Testis (tissue), 3 donors: Measurements from ENCODE around the gene SLIT3. TPM values are rescaled to one million over a fixed set of nuclear protein-coding genes. Genes with fewer than 3 reads are reported as not detected.

Source experiments
- DNase-seq: peaks from one replicate; pipeline ENCODE4 v3.0.0-alpha.2; 2019
- H3K27ac ChIP-seq, 2 donors: fragments of 200-600 bp; sonication (generic); one replicate each; pipeline ENCODE4 v1.5.1; 2019
- H3K27me3 ChIP-seq: fragments of 200-600 bp; sonication (generic); one replicate; pipeline ENCODE4 v1.5.1; 2019
- H3K36me3 ChIP-seq: fragments of 200-600 bp; sonication (generic); one replicate; pipeline ENCODE4 v1.5.1; 2017; ENCODE audit warnings: low read depth; ENCODE audit errors: missing control alignments
- H3K4me1 ChIP-seq: fragments of 200-600 bp; sonication (generic); one replicate; pipeline ENCODE4 v1.5.1; 2019
- H3K4me3 ChIP-seq, 2 donors: fragments of 200-600 bp; sonication (generic); one replicate each; pipeline ENCODE4 v1.5.1; 2017 to 2019
- H3K9me3 ChIP-seq: fragments of 200-600 bp; sonication (generic); one replicate; pipeline ENCODE4 v1.5.1; 2017
- POLR2A ChIP-seq: fragments of 450-650 bp; IDR thresholded peaks from one replicate; pipeline ENCODE4 v1.6.1; 2017; ENCODE audit warnings: antibody characterized with exemption, mild to moderate bottlenecking, moderate library complexity
- WGBS, 2 donors: methylation state at CpG; one replicate each; pipeline ENCODE4 v1.1.5; 2018; 5-methylcytosine and 5-hydroxymethylcytosine counted together
- intact Hi-C: fragments of 100-400 bp; cut with DNase I; formaldehyde crosslinking; loops from one replicate; pipeline ENCODE4 v1.15.1; 2023; ENCODE audit warnings: low total_unique reads
- polyA plus RNA-seq: library from polyadenylated mRNA; stranded (reverse); fragments of 350-450 nt; fragmentation: Illumina TruSeq; extraction: RNeasy Lipid Tissue Mini Kit (QIAGEN cat#74804); gene quantifications from one replicate; pipeline ENCODE4 v1.2.3, GENCODE V29; 2014; ENCODE audit warnings: low read depth, low replicate concordance; ENCODE audit not compliant: insufficient read depth
- total RNA-seq, 2 donors: library from RNA; depleted of rRNA; stranded (reverse); fragments of >200 nt; gene quantifications; one replicate each; pipeline ENCODE4 v1.2.3, GENCODE V29; 2016
- TF ChIP-seq, protein P1 (sequence below), 3 experiments: fragments of 450-650 bp in 2 of 3; fragments of 200-600 bp in 1 of 3; sonication (generic) in 1 of 3; IDR thresholded peaks; one replicate each; pipeline ENCODE4 v1.5.1; 2016 to 2019; ENCODE audit warnings: antibody characterized with exemption in 3 of 3, mild to moderate bottlenecking in 2 of 3, moderate library complexity in 1 of 3

The SLIT3 gene
- total and polyA plus RNA-seq, 3 donors from 2014 or later = 4.8 to 23.2 (median 7.8) TPM

- Histone ChIP-seq H3K4me1 (no peaks in the 10 kb centered on the region), H3K36me3 (no peaks in the 10 kb centered on the region), H3K27ac (no peak overlapping the region), H3K27me3 (no peaks in the 10 kb centered on the region), H3K4me3 (no peak overlapping the region), H3K9me3 (no peaks in the 10 kb centered on the region)
- intact Hi-C loops = no loop called here
- no peak for DNase-seq
- WGBS, 2 donors = 90 to 91% methylated on average over 3 of the region's 3 CpGs
- TF ChIP-seq POLR2A = no peak
- TF ChIP-seq, protein P1, sequence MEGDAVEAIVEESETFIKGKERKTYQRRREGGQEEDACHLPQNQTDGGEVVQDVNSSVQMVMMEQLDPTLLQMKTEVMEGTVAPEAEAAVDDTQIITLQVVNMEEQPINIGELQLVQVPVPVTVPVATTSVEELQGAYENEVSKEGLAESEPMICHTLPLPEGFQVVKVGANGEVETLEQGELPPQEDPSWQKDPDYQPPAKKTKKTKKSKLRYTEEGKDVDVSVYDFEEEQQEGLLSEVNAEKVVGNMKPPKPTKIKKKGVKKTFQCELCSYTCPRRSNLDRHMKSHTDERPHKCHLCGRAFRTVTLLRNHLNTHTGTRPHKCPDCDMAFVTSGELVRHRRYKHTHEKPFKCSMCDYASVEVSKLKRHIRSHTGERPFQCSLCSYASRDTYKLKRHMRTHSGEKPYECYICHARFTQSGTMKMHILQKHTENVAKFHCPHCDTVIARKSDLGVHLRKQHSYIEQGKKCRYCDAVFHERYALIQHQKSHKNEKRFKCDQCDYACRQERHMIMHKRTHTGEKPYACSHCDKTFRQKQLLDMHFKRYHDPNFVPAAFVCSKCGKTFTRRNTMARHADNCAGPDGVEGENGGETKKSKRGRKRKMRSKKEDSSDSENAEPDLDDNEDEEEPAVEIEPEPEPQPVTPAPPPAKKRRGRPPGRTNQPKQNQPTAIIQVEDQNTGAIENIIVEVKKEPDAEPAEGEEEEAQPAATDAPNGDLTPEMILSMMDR (IDR thresholded peaks at IDR 0.05) = no peak
Observed at GRCh38 chr5:169270827-169271226, 30.1 kb downstream of the SLIT3 start.

DNA sequence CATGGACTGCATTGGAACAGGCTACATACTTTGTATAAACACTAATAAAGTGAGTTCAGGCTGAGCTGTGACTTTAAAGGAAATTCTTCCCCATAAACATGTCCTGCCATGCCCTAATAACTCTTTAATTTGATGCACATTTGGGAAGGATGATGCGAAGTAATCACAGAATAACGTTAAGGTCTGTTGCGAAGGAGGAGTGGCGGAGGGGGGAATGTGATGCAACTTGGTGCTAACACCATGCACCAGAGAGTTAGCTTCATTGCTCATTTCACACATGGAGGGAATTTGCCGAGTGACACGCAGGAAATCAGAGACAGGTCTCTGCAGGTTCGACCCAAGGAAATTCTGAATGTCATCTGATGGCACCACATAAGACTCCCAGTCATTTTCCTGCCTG, 32.9 kb downstream of the SLIT3 start:
- no peak for DNase-seq
- no peak overlapping the region for H3K4me3 ChIP-seq
- H3K27ac ChIP-seq = no peak overlapping the region
- no peaks in the 10 kb centered on the region for H3K27me3 ChIP-seq
- WGBS, 2 donors = 82 to 86% methylated on average over 7 of the region's 7 CpGs
- no peaks in the 10 kb centered on the region for H3K4me1 ChIP-seq
- TF ChIP-seq, protein P1 (IDR thresholded peaks at IDR 0.05) = no peak
- no peak for TF ChIP-seq POLR2A
- no peaks in the 10 kb centered on the region for H3K9me3 ChIP-seq
- intact Hi-C loops = no loop called here
- H3K36me3 ChIP-seq = no peaks in the 10 kb centered on the region

DNA sequence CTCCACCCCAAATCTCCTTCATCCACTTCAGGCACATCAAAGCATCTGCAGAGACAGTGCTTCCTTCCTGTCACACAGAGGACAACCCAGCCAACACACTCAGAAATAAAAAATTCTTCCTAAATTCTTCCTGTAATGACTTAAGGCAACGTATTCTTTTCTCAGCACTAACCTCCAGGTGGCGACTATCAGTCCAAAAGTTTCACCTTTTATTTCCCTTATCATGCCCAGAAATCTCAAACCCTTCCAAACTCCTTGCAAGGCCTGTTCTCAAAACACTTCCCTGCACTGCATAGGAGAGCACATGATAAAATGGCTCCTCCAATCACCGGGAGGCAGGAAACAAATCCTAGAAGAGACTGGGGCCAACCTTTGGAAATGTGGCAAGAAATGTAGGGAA, 35.1 kb downstream of the SLIT3 start:
- intact Hi-C loops = no loop called here
- DNase-seq = no peak
- no peaks in the 10 kb centered on the region for H3K27me3 ChIP-seq
- H3K9me3 ChIP-seq = no peaks in the 10 kb centered on the region
- H3K4me3 ChIP-seq = no peak overlapping the region
- H3K4me1 ChIP-seq = no peaks in the 10 kb centered on the region
- H3K27ac ChIP-seq = no peak overlapping the region
- TF ChIP-seq POLR2A = no peak
- TF ChIP-seq, protein P1 (IDR thresholded peaks at IDR 0.05) = no peak
- 91 to 94% methylated on average over 3 of the region's 3 CpGs for WGBS, 2 donors
- H3K36me3 ChIP-seq = no peaks in the 10 kb centered on the region

GRCh38 chr5:169263591-169263990, 37.3 kb downstream of the SLIT3 start:
- no peak overlapping the region for H3K27ac ChIP-seq
- H3K4me3 ChIP-seq = no peak overlapping the region
- DNase-seq = no peak
- TF ChIP-seq, protein P1 (IDR thresholded peaks at IDR 0.05) = no peak
- TF ChIP-seq POLR2A = no peak
- WGBS, 2 donors = 43 to 52% methylated on average over 7 of the region's 7 CpGs
- no peaks in the 10 kb centered on the region for H3K4me1 ChIP-seq
- intact Hi-C loops = no loop called here
- H3K36me3 ChIP-seq = no peaks in the 10 kb centered on the region
- H3K9me3 ChIP-seq = no peaks in the 10 kb centered on the region
- no peaks in the 10 kb centered on the region for H3K27me3 ChIP-seq

DNA sequence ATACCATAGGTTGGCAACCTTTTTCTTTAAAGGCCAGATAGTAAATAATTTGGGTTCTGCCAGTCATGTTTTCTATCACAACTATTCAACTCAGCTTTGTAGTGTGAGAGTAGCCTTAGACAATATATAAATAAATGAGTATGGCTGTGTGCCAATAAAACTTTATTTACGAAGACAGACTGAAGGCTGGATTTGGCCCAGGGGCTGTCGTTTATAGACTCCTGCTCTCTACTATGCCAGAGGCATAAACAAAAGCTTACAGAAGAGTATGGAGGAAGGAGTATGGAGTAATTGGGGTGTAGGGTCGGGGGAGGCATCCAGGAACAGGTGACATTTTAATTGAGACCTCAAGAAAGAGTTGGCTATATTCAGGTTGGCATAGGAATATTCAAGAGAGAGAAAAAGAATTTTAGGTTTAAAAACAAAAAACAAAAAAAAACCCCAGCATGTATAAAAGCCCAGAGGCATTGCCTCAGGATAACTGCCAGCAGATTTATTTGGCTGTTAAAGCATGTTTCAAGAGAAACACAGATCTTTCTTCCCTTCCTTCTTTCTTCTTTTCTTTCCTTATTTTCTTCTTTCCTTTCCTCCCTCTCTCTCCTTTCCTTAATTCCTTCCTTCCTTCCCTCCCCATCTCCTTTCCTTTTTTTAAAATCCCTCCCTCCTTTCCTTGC, 39.9 kb downstream of the SLIT3 start:
- 70 to 77% methylated on average over 3 of the region's 3 CpGs for WGBS, 2 donors
- TF ChIP-seq POLR2A = no peak
- no peak for DNase-seq
- intact Hi-C loops = no loop called here
- H3K4me3 ChIP-seq = no peak overlapping the region
- H3K9me3 ChIP-seq = no peaks in the 10 kb centered on the region
- H3K27ac ChIP-seq = no peak overlapping the region
- H3K4me1 ChIP-seq = no peaks in the 10 kb centered on the region
- H3K27me3 ChIP-seq = no peaks in the 10 kb centered on the region
- H3K36me3 ChIP-seq = no peaks in the 10 kb centered on the region
